ENCODE measurements around the gene SPATA16.

DNA sequence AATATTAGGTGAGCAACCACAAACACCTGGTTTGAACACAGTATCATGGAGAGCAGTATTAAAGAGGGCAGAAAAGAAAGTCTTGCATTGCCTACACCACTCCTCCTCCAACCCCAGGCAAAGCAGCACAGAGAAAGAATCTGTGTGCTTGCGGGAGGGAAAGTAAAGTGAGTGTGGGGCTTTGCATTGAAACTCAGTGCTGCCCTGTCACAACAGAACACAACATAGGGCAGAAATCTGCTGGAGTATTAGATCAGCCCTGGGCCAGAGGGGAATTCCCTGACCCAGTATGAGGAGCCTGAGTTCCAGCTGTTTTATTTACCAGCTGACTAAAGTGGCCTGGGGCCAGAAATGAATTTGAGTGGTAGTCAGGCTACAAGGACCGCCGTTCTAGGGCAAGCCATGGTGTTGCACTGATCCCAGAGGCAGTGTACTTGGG is 75.5 kb downstream of the SPATA16 start:
- TF ChIP-seq POLR2AphosphoS5 (IDR thresholded peaks at IDR 0.05; ENCODE audit: borderline replicate concordance, low read depth, low read length) (no peak), EZH2 (IDR thresholded peaks at IDR 0.05) (no peak)
